Small intestine (tissue), 7 donors: ENCODE measurements around the gene CORO2A. TPM values are rescaled to one million over a fixed set of nuclear protein-coding genes. Genes with fewer than 3 reads are reported as not detected.

Experiments
- DNase-seq, 2 donors: peaks; one replicate each; pipeline versions ENCODE4 v3.0.0 to v3.0.0-alpha.2; 2013
- FAIRE-seq: peaks from 2 replicates; lab custom pipeline; 2012; peaks lifted over from hg19 to GRCh38; lab: Jason Lieb, UNC
- H3K27ac ChIP-seq, 3 donors: one replicate each; pipeline ENCODE4 v1.5.1; 2013; ENCODE audit warnings: low read length in 2 of 3, mild to moderate bottlenecking in 2 of 3, control low read depth in 1 of 3, inconsistent platforms in 1 of 3, low read depth in 1 of 3, moderate library complexity in 1 of 3
- H3K27me3 ChIP-seq, 3 donors: one replicate each; pipeline ENCODE4 v1.6.1; 2013; ENCODE audit warnings: low read length in 3 of 3, inconsistent platforms in 1 of 3; ENCODE audit not compliant: control insufficient read depth in 3 of 3, insufficient read depth in 3 of 3
- H3K36me3 ChIP-seq, 3 donors: one replicate each; pipeline ENCODE4 v1.6.1; 2013; ENCODE audit warnings: low read length in 3 of 3, inconsistent platforms in 1 of 3, low read depth in 1 of 3, mild to moderate bottlenecking in 1 of 3, moderate library complexity in 1 of 3; ENCODE audit not compliant: control insufficient read depth in 3 of 3, insufficient read depth in 2 of 3
- H3K4me1 ChIP-seq, 3 donors: one replicate each; pipeline ENCODE4 v1.6.1; 2013; ENCODE audit warnings: low read length in 2 of 3, inconsistent platforms in 1 of 3, low read depth in 1 of 3, mild to moderate bottlenecking in 1 of 3, moderate library complexity in 1 of 3; ENCODE audit not compliant: control insufficient read depth in 3 of 3, insufficient read depth in 2 of 3
- H3K4me3 ChIP-seq, 3 donors: one replicate each; pipeline ENCODE4 v1.5.1; 2013; ENCODE audit warnings: low read length in 3 of 3, control low read depth in 1 of 3, inconsistent platforms in 1 of 3, low read depth in 1 of 3, mild to moderate bottlenecking in 1 of 3, moderate library complexity in 1 of 3
- H3K9me3 ChIP-seq, 2 donors: one replicate each; pipeline ENCODE4 v1.6.1; 2013; ENCODE audit warnings: low read depth in 1 of 2, low read length in 1 of 2; ENCODE audit not compliant: control insufficient read depth in 2 of 2, insufficient read depth in 1 of 2
- WGBS, 3 donors: extraction: QIAGEN DNeasy Blood & Tissue Kit; methylation state at CpG; one replicate each; pipeline ENCODE4 v1.1.7; 2013; 5-methylcytosine and 5-hydroxymethylcytosine counted together
- polyA plus RNA-seq, 4 donors: library from polyadenylated mRNA; stranded (reverse) in 3 of 4; unstranded in 1 of 4; fragments of 200-250 nt in 3 of 4; fragments of 120-200 nt in 1 of 4; gene quantifications; one replicate each; pipeline versions ENCODE4 v1.2.1 to v1.2.3, GENCODE V29; 2013
- donor health status: healthy with polysubstance abuse.
- donor health status: control.
- donor health status: control.
- donor health status: Bipolar disorder and iron deficiency.
- donor health status: healthy.

Gene CORO2A
- polyA plus RNA-seq, 4 donors = 35.1 to 68.2 (median 51.2) TPM

- Histone ChIP-seq H3K27ac (peak overlapping the region in 2 of 3 donors; percentile 76 to 97), H3K4me1 (peaks cover 15 to 75% (median 26%) of the 10 kb centered on the region in 3 donors), H3K36me3 (peaks cover 2 to 66% (median 13%) of the 10 kb centered on the region in 3 donors), H3K4me3 (no peak overlapping the region), H3K27me3 (no peaks in the 10 kb centered on the region), H3K9me3 (no peaks in the 10 kb centered on the region)
- WGBS, 3 donors = 67 to 74% (median 67%) methylated on average over 4 of the region's 4 CpGs
- DNase-seq (peak in 1 of 2 donors; percentile 29), FAIRE-seq (no peak)
Observed at GRCh38 chr9:98226957-98227356, 34.5 kb upstream of the CORO2A start.

GRCh38 chr9:98226516-98226915, 34.1 kb upstream of the CORO2A start:
- Histone ChIP-seq H3K9me3 (no peaks in the 10 kb centered on the region), H3K4me3 (no peak overlapping the region), H3K4me1 (peaks cover 15 to 71% (median 26%) of the 10 kb centered on the region in 3 donors), H3K27ac (peak overlapping the region in 2 of 3 donors; percentile 76 to 97), H3K36me3 (peaks cover 2 to 70% (median 13%) of the 10 kb centered on the region in 3 donors), H3K27me3 (no peaks in the 10 kb centered on the region)
- 0 to 33% (median 4%) methylated on average over 1 of the region's 1 CpG for WGBS, 3 donors
- FAIRE-seq = no peak
- DNase-seq = peak; percentile 73 to 91

- peak overlapping the region; percentile 27 to 97 (median 68) for H3K27ac ChIP-seq
- no peak for FAIRE-seq
- H3K9me3 ChIP-seq = no peaks in the 10 kb centered on the region
- H3K36me3 ChIP-seq = peaks cover 2 to 77% (median 19%) of the 10 kb centered on the region in 3 donors
- WGBS, 3 donors = 59 to 72% (median 63%) methylated on average over 6 of the region's 6 CpGs
- no peaks in the 10 kb centered on the region for H3K27me3 ChIP-seq
- H3K4me3 ChIP-seq = no peak overlapping the region
- DNase-seq = peak; percentile 66 to 76
- H3K4me1 ChIP-seq = peaks cover 15 to 59% (median 24%) of the 10 kb centered on the region in 3 donors
Observed at GRCh38 chr9:98225015-98225442, 32.6 kb upstream of the CORO2A start.

GRCh38 chr9:98222885-98223691, 30.7 kb upstream of the CORO2A start:
- H3K4me1 ChIP-seq = peaks cover 12 to 40% (median 20%) of the 10 kb centered on the region in 3 donors
- FAIRE-seq = no peak
- H3K27me3 ChIP-seq = no peaks in the 10 kb centered on the region
- 64 to 70% (median 65%) methylated on average over 5 of the region's 5 CpGs for WGBS, 3 donors
- H3K36me3 ChIP-seq = peaks cover 0 to 74% (median 23%) of the 10 kb centered on the region in 3 donors
- H3K27ac ChIP-seq = no peak overlapping the region
- no peak overlapping the region for H3K4me3 ChIP-seq
- DNase-seq = no peak
- no peaks in the 10 kb centered on the region for H3K9me3 ChIP-seq

- WGBS, 3 donors = 94 to 95% (median 95%) methylated on average over 21 of the region's 21 CpGs
- H3K9me3 ChIP-seq = no peaks in the 10 kb centered on the region
- H3K4me1 ChIP-seq = peaks cover 7 to 18% (median 13%) of the 10 kb centered on the region in 3 donors
- FAIRE-seq (no peak), DNase-seq (no peak)
- peaks cover 7 to 86% (median 26%) of the 10 kb centered on the region in 3 donors for H3K36me3 ChIP-seq
- no peak overlapping the region for H3K4me3 ChIP-seq
- no peak overlapping the region for H3K27ac ChIP-seq
- no peaks in the 10 kb centered on the region for H3K27me3 ChIP-seq
Observed at GRCh38 chr9:98220911-98221310, 28.5 kb upstream of the CORO2A start.

- H3K9me3 ChIP-seq = no peaks in the 10 kb centered on the region
- FAIRE-seq (no peak), DNase-seq (no peak)
- H3K4me3 ChIP-seq = no peak overlapping the region
- peaks cover 3 to 8% (median 4%) of the 10 kb centered on the region in 3 donors for H3K4me1 ChIP-seq
- no peaks in the 10 kb centered on the region for H3K27me3 ChIP-seq
- peaks cover 7 to 86% (median 29%) of the 10 kb centered on the region in 3 donors for H3K36me3 ChIP-seq
- no peak overlapping the region for H3K27ac ChIP-seq
- WGBS, 3 donors = 90 to 98% (median 94%) methylated on average over 9 to 11 of the region's 11 CpGs
Observed at GRCh38 chr9:98219794-98220370, 27.4 kb upstream of the CORO2A start.

GRCh38 chr9:98219364-98219716, 26.9 kb upstream of the CORO2A start:
- Histone ChIP-seq H3K27ac (no peak overlapping the region), H3K9me3 (no peaks in the 10 kb centered on the region), H3K36me3 (peaks cover 7 to 86% (median 32%) of the 10 kb centered on the region in 3 donors), H3K4me1 (peaks cover 0 to 3% (median 2%) of the 10 kb centered on the region in 3 donors), H3K4me3 (no peak overlapping the region), H3K27me3 (no peaks in the 10 kb centered on the region)
- FAIRE-seq (no peak), DNase-seq (no peak)
- WGBS, 3 donors = 87 to 91% (median 89%) methylated on average over 7 of the region's 7 CpGs

GRCh38 chr9:98218562-98219363, 26.3 kb upstream of the CORO2A start:
- Histone ChIP-seq H3K36me3 (peaks cover 8 to 87% (median 33%) of the 10 kb centered on the region in 3 donors), H3K27ac (no peak overlapping the region), H3K4me3 (no peak overlapping the region), H3K27me3 (no peaks in the 10 kb centered on the region), H3K9me3 (no peaks in the 10 kb centered on the region), H3K4me1 (peaks cover 0 to 3% (median 0%) of the 10 kb centered on the region in 3 donors)
- 90 to 96% (median 92%) methylated on average over 11 of the region's 11 CpGs for WGBS, 3 donors
- FAIRE-seq (no peak), DNase-seq (no peak)
